EH (cell line): ENCODE data around the gene MPP7.

Experiments used
- DNase-seq: peaks from one replicate; pipeline ENCODE4 v3.0.0-alpha.2; 2015; ENCODE audit warnings: low read depth

The MPP7 gene

DNA sequence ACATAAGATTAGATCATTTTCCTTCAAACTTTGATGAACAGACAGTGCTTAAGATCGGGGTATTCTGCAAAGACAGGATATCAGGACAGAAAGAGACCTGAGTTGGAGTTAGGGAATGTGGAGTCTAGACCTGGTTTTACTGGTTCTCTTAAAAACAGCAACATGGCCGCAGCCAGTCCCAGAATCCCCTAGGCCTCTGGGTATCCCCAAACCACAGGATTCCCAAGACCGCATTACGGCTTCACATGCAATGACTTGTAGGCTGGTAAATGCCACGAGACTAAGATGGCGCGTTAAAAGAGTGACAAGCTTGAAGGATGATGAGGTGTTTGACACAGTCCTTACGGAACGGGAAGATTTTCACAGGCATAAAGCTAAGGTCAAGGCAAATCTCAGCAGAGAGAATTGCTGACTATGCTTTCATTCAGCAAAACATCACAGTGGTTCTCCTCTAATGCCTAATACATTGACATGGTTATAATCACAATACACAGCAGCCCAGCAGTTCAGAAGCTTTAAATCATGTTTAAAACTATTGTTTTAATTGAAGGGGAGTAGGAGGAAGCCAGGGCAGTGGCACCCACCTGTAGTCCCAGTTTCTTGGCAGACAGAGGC, 32.9 kb downstream of the MPP7 start:
- DNase-seq: no peak

- no peak for DNase-seq
These were observed 36.2 kb downstream of the MPP7 start for GRCh38 chr10:28266449-28267224.

- DNase-seq: no peak
These were observed 39.6 kb downstream of the MPP7 start for GRCh38 chr10:28263136-28263857.

- DNase-seq: no peak
These were observed 46.1 kb downstream of the MPP7 start for GRCh38 chr10:28256776-28257175.

GRCh38 chr10:28254290-28254985, 48.4 kb downstream of the MPP7 start:
- DNase-seq: peak; percentile 84

GRCh38 chr10:28253169-28253785, 49.6 kb downstream of the MPP7 start:
- DNase-seq: no peak
